ENCODE data around the gene KRTAP4-3. TPM values are rescaled to one million over a fixed set of nuclear protein-coding genes. Genes with fewer than 3 reads are reported as not detected.

KRTAP4-3 gene
- total RNA-seq, 1 experiment from 2014 or later = not detected

- intact Hi-C loops (cut with micrococcal nuclease; ENCODE audit: unreplicated experiment) = no loop called here
- BruUV-seq (replicated peaks) = no TSS peak
- TF ChIP-seq TCF7L2 (IDR thresholded peaks at IDR 0.05; ENCODE audit: low read depth, low read length) = no peak
- TF ChIP-seq POLR2AphosphoS5 (IDR thresholded peaks at IDR 0.05; ENCODE audit: low read depth, low read length) = no peak
- TF ChIP-seq REST (IDR thresholded peaks at IDR 0.05; ENCODE audit: insufficient read depth in 1 of 2, low read depth in 2 of 2, low read length in 1 of 2) = no peak
- no peak for TF ChIP-seq CTCF (IDR thresholded peaks at IDR 0.05)
- no peak for TF ChIP-seq SIN3A (IDR thresholded peaks at IDR 0.05; ENCODE audit: borderline replicate concordance, insufficient read depth, low read depth, low read length)
- Histone ChIP-seq H3K9me3 (ENCODE audit: control insufficient read depth, insufficient read depth, low read depth, low read length) (no peaks in the 10 kb centered on the region), H3K36me3 (ENCODE audit: control insufficient read depth, insufficient read depth, low read length) (no peaks in the 10 kb centered on the region), H3K4me3 (ENCODE audit: low read depth in 2 of 2, low read length in 2 of 2) (no peak overlapping the region), H3K27me3 (ENCODE audit: control insufficient read depth, insufficient read depth, low read length) (no peaks in the 10 kb centered on the region), H3K27ac (ENCODE audit: low read length) (no peak overlapping the region), H3K4me1 (ENCODE audit: control insufficient read depth, insufficient read depth, low read length) (no peaks in the 10 kb centered on the region)
- DNase-seq (ENCODE audit: low read depth, low spot score) = no peak
- CTCF ChIA-PET = no interaction called here
- in situ Hi-C loops (cut with HindIII; ENCODE audit: low pct_unique_long_range_greater_than_20kb, low sequenced_read_pairs) = no loop called here
- no peak for ATAC-seq
- POLR2A ChIA-PET = no interaction called here
Measured at GRCh38 chr17:41151525-41151924, 16.5 kb downstream of the KRTAP4-3 start.

GRCh38 chr17:41150026-41150425 is 18.0 kb downstream of the KRTAP4-3 start:
- POLR2A ChIA-PET = no interaction called here
- Histone ChIP-seq H3K4me3 (ENCODE audit: low read depth in 2 of 2, low read length in 2 of 2) (no peak overlapping the region), H3K27ac (ENCODE audit: low read length) (no peak overlapping the region), H3K36me3 (ENCODE audit: control insufficient read depth, insufficient read depth, low read length) (no peaks in the 10 kb centered on the region), H3K9me3 (ENCODE audit: control insufficient read depth, insufficient read depth, low read depth, low read length) (no peaks in the 10 kb centered on the region), H3K4me1 (ENCODE audit: control insufficient read depth, insufficient read depth, low read length) (no peaks in the 10 kb centered on the region), H3K27me3 (ENCODE audit: control insufficient read depth, insufficient read depth, low read length) (no peaks in the 10 kb centered on the region)
- no peak for ATAC-seq
- intact Hi-C loops (cut with micrococcal nuclease; ENCODE audit: unreplicated experiment) (no loop called here), in situ Hi-C loops (cut with HindIII; ENCODE audit: low pct_unique_long_range_greater_than_20kb, low sequenced_read_pairs) (no loop called here)
- no peak for TF ChIP-seq TCF7L2 (IDR thresholded peaks at IDR 0.05; ENCODE audit: low read depth, low read length)
- TF ChIP-seq REST (IDR thresholded peaks at IDR 0.05; ENCODE audit: insufficient read depth in 1 of 2, low read depth in 2 of 2, low read length in 1 of 2) = no peak
- no peak for TF ChIP-seq SIN3A (IDR thresholded peaks at IDR 0.05; ENCODE audit: borderline replicate concordance, insufficient read depth, low read depth, low read length)
- TF ChIP-seq POLR2AphosphoS5 (IDR thresholded peaks at IDR 0.05; ENCODE audit: low read depth, low read length) = no peak
- TF ChIP-seq CTCF (IDR thresholded peaks at IDR 0.05) = no peak
- CTCF ChIA-PET = no interaction called here
- no peak for DNase-seq (ENCODE audit: low read depth, low spot score)
- BruUV-seq (replicated peaks) = no TSS peak
